ENCODE results near the gene UTP18. TPM values are rescaled to one million over a fixed set of nuclear protein-coding genes. Genes with fewer than 3 reads are reported as not detected.

UTP18 gene
- total and polyA plus RNA-seq, 2 of the 13 experiments (the other 11 are each of a cell fraction or from before 2014, with no cell fraction given): 35.2 to 104 TPM

GRCh38 chr17:51259564-51260236 lies 646 bp upstream of the UTP18 start, which contains the start of gene MBTD1 (continued):
- TF ChIP-seq TRAFD1 (CRISPR knock-in tag; IDR thresholded peaks at IDR 0.05; ENCODE audit: borderline replicate concordance): no peak
- no peak for TF ChIP-seq HES4 (CRISPR knock-in tag; IDR thresholded peaks at IDR 0.05; ENCODE audit: borderline replicate concordance)
- no peak for TF ChIP-seq JUNB (CRISPR knock-in tag; IDR thresholded peaks at IDR 0.05; ENCODE audit: borderline replicate concordance)
- TF ChIP-seq ZNF362 (CRISPR knock-in tag; IDR thresholded peaks at IDR 0.05; ENCODE audit: borderline replicate concordance): no peak
- TF ChIP-seq HIC2 (CRISPR knock-in tag; IDR thresholded peaks at IDR 0.05; ENCODE audit: low read depth): no peak
- TF ChIP-seq PRMT3 (CRISPR knock-in tag; IDR thresholded peaks at IDR 0.05; ENCODE audit: borderline replicate concordance, low read depth): no peak
- TF ChIP-seq KDM1A (CRISPR knock-in tag; IDR thresholded peaks at IDR 0.05): no peak
- TF ChIP-seq PCBP2 (optimal IDR thresholded peaks at IDR 0.05; ENCODE audit: low read depth, low read length, poor library complexity, severe bottlenecking): no peak
- TF ChIP-seq TRIM22 (IDR thresholded peaks at IDR 0.05): no peak
- TF ChIP-seq ZNF841 (CRISPR knock-in tag; IDR thresholded peaks at IDR 0.05; ENCODE audit: borderline replicate concordance): no peak
- TF ChIP-seq CREB1 (IDR thresholded peaks at IDR 0.05): no peak
- no peak for TF ChIP-seq CREB1 (CRISPR knock-in tag; IDR thresholded peaks at IDR 0.05)
- no peak; a peak in 1 of 4 replicates for TF ChIP-seq HMGXB4 (CRISPR knock-in tag; IDR thresholded peaks at IDR 0.05; ENCODE audit: borderline replicate concordance in 1 of 2, low read depth in 1 of 2)
- TF ChIP-seq IKZF1 (IDR thresholded peaks at IDR 0.05): no peak
- no peak for TF ChIP-seq ZNF709 (CRISPR knock-in tag; IDR thresholded peaks at IDR 0.05)
- no peak for TF ChIP-seq ZNF326 (CRISPR knock-in tag; IDR thresholded peaks at IDR 0.05; ENCODE audit: borderline replicate concordance)
- no peak for TF ChIP-seq ZNF780A (CRISPR knock-in tag; IDR thresholded peaks at IDR 0.05)
- no peak for TF ChIP-seq ZNF235 (CRISPR knock-in tag; IDR thresholded peaks at IDR 0.05; ENCODE audit: borderline replicate concordance)
- TF ChIP-seq ZUFSP (CRISPR knock-in tag; IDR thresholded peaks at IDR 0.05; ENCODE audit: borderline replicate concordance): no peak

Measured in HepG2 (cell line).